Stimulated activated CD4-positive, alpha-beta T cell treated with anti-CD3 and anti-CD28 coated beads, Interleukin-4, amount 100 ng/mL, for 4 hours (primary cell): Measurements from ENCODE around the gene DOCK8.
"Not testable (repeated sequence)": the region's sequence is repeated elsewhere in the genome, so short reads cannot be mapped to it uniquely, and the experiment has no call there.

Experiments
- DNase-seq, 2 experiments: peaks; one replicate each; pipeline ENCODE4 v3.0.0-alpha.2; 2020

DOCK8 gene

GRCh38 chr9:372128-372527 is 157.5 kb downstream of the DOCK8 start:
- DNase-seq = no peak

GRCh38 chr9:373759-374206 is 159.1 kb downstream of the DOCK8 start:
- DNase-seq = no peak

- no peak for DNase-seq
Measured at GRCh38 chr9:374736-375135, 160.1 kb downstream of the DOCK8 start.

- DNase-seq = no peak
Measured at GRCh38 chr9:376115-376514, 161.4 kb downstream of the DOCK8 start.

GRCh38 chr9:378263-378662 is 163.6 kb downstream of the DOCK8 start:
- DNase-seq = no peak

- DNase-seq = no peak
Measured at GRCh38 chr9:382383-382782, 167.7 kb downstream of the DOCK8 start.

DNA sequence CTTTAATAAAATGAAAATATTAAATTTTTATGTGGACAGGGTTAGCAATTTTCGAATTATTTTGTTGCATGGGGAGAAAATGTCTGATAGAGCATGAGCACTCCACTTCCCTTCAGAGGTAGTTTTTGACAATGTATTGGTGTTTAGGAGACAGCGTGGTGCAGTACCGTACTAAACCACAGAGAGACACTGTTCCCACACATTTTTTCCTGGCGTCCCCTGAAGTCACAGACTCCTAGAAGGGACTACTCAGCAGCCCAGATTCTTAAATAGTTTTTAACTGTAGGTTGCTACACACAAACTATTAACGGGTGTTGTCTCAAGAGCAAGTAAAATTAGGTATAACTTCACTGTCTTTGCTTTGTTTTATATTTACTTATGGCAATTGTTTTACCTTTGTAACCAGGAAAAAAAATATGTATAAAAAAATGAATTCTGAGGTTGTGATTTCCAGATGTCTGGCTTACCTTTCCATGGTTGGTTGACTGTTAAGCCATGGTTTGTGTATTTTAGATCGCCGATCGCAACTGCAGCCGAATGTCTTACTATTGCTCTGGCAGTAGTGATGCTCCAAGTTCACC is 171.2 kb downstream of the DOCK8 start:
- DNase-seq = no peak

GRCh38 chr9:389159-389558 is 174.5 kb downstream of the DOCK8 start:
- DNase-seq = no peak

DNA sequence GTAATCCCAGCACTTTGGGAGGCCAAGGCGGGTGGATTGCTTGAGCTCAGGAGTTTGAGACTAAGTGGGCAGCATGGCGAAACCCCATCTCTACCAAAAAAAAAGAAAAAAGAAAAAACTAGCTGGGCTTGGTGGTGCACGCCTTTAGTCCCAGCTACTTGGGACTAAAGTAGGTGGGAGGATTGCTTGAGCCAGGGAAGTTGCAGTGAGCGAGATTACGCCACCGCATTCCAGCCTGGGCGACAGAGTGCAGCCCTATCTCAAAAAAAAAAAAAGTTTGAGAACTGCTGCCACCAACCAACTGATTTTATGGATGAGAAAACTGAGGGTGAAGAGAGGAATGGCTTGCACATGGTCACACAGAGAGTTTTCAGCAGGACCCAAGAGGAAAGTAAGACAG is 175.1 kb downstream of the DOCK8 start:
- DNase-seq = no peak

DNA sequence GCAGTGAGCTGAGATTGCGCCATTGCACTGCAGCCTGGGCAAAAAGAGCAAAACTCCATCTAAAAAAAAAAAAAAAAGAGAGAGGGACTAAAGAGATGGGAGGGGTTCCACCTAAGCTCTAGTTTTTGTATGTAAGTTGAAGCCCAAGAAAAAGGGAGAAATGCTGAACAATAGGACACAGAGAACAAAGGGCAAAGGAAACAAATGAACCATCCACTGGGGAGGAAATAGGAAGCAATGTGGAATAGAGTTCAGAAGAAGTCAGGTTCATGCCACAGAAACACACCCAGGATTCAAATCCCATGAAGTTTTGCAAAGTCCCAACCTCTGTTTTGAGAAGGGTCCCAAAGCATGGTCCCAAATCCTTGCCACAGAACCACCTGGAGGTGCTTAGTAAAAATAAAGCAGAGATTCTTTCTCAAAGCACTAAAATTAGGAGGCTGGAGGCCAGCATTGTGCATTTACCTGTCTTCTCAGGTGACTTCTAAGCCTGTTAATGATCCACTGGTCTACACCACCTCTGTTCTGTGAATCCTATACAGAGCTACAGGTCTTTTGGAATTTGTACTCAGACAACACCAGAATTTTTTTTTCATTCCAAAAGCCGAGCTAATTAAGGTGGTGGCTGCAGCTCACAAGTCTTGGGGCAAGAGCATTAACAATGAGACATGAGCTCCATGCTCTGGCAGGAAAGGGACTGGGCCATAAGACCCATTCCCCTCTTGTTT is 177.6 kb downstream of the DOCK8 start:
- no peak for DNase-seq

DNA sequence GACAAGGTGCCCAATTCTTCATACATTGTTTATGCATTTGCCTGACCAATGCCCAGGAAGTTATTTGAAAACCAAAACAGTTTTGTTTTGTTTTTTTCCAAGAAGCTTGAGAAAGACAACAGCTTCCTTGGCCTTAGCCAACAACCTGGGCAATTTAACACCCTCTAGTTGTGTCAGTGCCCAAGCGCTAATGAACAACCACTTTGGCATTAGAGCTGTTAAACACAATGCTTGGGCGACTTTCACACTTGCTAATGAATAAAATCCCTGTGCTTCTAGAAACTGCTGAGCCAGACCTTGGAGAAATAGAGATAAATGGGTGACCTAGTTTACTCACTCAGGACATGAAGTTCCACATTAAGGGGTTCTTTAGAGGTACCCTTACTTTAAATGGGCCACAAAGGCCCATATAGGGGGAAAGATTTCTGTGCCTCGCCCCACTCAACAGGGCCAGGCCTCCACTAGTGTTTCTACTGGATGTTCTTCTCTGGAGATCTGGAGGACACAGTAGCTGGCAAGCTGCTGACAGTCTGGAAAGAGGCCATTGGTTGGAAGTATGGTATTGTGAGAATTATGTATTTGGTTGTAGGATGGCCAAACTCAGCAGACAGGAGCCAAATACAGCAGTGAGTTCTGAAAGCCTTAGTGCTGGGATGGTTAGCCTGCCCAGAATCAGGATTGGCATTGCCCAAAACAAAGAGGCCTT is 179.8 kb downstream of the DOCK8 start:
- DNase-seq = no peak

DNA sequence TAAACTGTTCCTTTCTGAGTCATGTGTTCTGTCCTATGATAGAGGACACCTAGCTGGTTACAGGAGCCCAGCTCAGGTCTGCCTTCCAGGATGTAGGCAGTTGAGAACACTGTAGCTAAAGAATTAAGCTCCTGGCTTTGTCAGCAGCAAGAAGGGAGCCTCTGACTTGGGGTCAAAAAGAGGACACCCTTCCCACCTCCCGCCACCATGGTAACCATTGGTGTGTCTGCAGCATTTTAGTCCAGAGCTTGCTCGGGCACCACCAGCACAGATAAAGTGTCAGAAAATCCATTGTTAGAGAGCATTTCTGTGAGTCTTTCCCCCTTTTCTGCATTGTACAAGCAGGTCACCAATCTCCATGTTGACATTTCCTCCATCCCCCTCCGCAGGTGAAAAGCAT is 181.7 kb downstream of the DOCK8 start:
- no peak for DNase-seq

DNA sequence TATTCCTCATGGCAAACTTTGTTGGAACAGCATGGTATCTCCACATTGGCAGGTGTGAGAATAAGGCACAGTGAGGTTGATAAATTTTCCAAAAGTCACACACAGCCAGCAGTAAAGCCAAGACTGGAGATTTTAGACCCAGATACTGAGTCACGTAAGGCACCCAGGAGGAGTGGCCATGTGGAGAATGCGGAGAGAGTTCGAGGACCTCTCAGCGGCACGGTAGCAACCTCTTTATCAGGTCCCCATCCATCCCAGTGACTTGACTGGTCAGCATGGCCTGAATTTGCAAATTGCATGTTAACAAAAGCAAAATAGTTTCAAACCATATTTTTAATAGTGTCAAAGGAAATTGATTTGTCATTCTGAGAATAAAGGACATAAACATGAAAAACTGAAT is 183.4 kb downstream of the DOCK8 start:
- DNase-seq = no peak

DNA sequence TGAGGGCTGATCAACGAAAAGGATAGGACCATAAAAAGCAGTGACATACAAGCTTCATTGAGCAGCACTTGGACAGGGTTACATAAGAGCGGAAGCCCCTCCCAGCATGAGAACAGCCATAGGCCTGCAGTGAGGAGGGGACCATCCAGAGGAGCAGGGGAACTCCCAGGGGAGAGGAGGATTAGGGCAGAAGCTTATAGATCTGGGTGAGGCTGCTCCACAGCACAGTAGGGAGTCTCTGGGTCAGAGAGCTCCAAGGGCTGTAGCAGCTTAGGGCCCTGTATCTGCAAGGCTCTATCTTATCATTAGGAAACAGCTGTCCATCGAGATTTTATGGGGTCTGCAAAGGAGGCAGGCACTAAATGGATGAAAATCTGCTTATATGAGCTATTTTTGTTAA is 186.6 kb downstream of the DOCK8 start:
- DNase-seq = no peak

DNA sequence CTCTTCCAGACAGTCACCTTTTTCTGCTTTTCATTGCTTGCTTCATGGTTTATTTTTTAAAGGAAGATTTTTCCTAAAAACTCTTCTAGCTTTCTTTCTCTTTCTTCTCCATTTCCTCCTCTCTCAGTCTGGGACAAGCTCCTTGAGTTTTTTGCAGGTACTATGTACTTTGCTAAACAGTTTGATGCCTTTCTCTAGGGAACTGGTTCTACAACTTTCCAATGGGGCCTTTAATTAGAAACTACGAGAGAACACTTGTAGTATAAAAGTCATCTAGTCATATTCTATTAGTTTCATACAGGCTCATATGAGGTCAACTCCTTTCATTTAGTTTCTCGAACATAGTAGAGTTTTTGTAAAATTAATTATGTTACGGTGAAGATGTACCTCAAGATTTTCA is 189.6 kb downstream of the DOCK8 start:
- no peak for DNase-seq

DNA sequence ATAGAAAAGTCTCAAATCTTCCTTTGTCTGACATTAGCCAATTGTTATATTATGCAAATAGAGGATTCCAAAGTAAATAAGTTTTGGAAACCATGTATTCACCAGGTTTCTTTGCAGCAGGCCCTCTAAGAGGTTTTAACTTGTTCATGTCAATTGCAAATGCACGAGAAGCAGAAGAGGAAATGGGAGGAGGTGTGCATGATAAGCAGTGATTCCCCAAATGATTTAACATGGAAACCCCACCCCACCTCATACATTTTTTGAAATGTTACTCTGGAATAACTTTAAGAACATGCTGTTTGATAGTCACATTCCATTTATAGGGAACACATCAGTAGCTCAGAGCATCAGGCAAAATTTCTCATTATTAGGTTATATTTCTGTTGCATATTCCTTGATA is 190.7 kb downstream of the DOCK8 start:
- no peak for DNase-seq

GRCh38 chr9:406886-407654 is 192.4 kb downstream of the DOCK8 start:
- no peak for DNase-seq

GRCh38 chr9:409655-410054 is 195.0 kb downstream of the DOCK8 start:
- not testable (repeated sequence) for DNase-seq

GRCh38 chr9:414595-414994 is 199.9 kb downstream of the DOCK8 start:
- no peak for DNase-seq

DNA sequence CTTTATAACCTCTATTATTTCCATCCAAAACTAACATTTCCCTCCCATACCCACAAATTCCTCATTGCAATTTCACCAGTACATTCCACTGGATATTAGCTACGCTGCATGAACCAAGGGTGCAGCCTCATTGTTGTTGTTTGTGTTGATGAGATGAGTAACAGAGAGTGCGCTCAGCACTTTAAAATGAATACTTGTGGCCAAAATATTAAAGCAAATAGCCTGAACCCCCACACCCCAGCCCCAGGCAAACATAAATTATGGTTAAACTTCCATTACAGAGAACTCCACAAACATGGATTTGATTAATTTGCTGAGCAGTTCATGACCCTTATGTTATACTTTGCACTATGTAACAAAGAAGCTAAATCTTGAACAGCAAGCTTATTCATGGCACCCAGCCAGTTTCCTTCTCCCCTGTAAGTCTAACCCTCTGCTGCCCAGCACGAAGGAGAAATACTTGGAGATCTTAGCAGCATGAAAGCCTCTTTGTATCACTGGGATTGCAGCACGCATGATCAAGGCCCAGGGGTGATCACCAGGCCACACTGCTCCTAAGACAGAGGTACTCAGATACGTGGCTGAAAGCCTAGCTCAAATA is 205.0 kb downstream of the DOCK8 start:
- no peak for DNase-seq

DNA sequence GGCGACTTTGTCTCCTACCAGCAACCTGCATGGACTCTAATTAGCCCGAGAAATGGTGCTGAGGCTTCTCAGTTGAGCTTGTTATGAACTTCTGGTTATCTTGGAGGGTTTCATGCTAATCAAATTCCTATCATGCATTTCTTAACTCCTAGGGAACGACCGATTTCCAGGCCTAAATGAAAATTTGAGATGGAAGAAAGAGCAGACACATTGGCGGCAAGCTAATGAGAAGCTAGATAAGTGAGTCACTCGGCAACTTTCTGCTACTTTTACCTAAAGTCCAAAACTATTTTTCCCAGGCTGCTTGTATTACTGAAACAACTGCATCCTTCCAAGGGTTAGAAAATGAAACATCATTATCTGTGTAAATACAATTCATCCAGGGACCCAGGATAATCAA is 207.2 kb downstream of the DOCK8 start:
- DNase-seq = no peak

DNA sequence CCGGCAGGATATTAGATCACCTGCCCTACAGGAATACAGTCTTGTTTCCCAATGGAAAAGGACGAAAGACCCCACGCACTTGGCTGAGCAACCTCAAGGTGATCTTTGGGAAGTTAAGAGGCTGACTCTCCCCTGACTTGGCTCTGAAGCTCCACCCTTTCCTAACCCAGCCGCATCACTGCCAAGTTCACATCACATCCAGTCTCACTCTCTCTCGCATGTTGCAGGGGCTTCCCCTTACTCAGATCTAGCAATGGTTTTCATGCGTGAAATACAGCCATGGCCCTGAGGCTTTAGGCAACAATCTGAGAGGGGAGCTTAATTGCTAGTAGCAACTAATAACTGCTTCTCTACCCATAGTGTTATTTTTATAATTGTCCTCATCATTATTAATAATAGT is 211.6 kb downstream of the DOCK8 start:
- DNase-seq = no peak

DNA sequence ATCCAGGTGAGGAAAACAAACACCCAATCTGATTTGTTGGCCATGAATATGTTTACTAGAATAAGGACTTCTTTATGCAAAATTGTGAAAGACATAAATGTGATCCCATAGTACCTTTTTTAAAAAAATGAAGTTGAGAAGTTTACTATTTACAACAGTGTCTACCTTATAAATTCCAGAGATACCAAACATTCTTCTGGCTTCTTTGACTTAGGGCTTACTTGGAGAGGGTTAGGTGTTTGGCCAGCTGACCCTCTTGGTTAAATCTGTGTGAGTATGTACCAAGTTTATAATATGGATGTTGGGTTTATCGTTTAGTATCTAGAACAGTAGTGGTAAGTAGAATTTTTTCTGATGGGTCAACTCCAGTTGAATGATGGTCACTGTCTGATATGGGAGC is 212.3 kb downstream of the DOCK8 start:
- DNase-seq = no peak
